Activated CD4-positive, CD25-positive, alpha-beta regulatory T cell treated with anti-CD3 and anti-CD28 coated beads, Interleukin-2, amount 50 U/mL, for 24 hours (primary cell): Measurements from ENCODE around the gene RHEX.
"Not testable (repeated sequence)": the region's sequence is repeated elsewhere in the genome, so short reads cannot be mapped to it uniquely, and the experiment has no call there.

Experiments used
- ATAC-seq, 2 donors: fragments of 150-1000 bp; cut with Tn5 transposase; one replicate each; pipeline ENCODE4 v1.10.0; 2021; ENCODE audit warnings: mild to moderate bottlenecking in 1 of 2, moderate library complexity in 1 of 2

The RHEX gene

GRCh38 chr1:206030714-206031113, 22.3 kb upstream of the RHEX start:
- peak; percentile 76 to 81 for ATAC-seq

- ATAC-seq, result no peak
Observed at GRCh38 chr1:206032380-206033140, 20.4 kb upstream of the RHEX start.

- no peak for ATAC-seq
Observed at GRCh38 chr1:206035027-206035426, 17.9 kb upstream of the RHEX start.

- peak in 1 of 2 donors; percentile 27 for ATAC-seq
Observed at GRCh38 chr1:206036663-206037455, 16.1 kb upstream of the RHEX start.

- no peak for ATAC-seq
Observed at GRCh38 chr1:206037581-206037980, 15.4 kb upstream of the RHEX start.

GRCh38 chr1:206039046-206039973, 13.7 kb upstream of the RHEX start:
- no peak for ATAC-seq

GRCh38 chr1:206040328-206040727, 12.6 kb upstream of the RHEX start:
- no peak for ATAC-seq

GRCh38 chr1:206041640-206042039, 11.3 kb upstream of the RHEX start:
- ATAC-seq, result no peak

- no peak for ATAC-seq
Observed at GRCh38 chr1:206047271-206047670, 5.7 kb upstream of the RHEX start.

- ATAC-seq, result no peak
Observed at GRCh38 chr1:206048582-206048981, 4.4 kb upstream of the RHEX start.

- ATAC-seq, result peak; percentile 44 to 51
Observed at GRCh38 chr1:206049293-206049692, 3.7 kb upstream of the RHEX start.

- ATAC-seq, result no peak
Observed at GRCh38 chr1:206049919-206050600, 2.9 kb upstream of the RHEX start.

- ATAC-seq, result peak; percentile 86 to 90
Observed at GRCh38 chr1:206050655-206051235, 2.2 kb upstream of the RHEX start.

- ATAC-seq, result not testable (repeated sequence)
Observed at GRCh38 chr1:206052231-206052865, 625 bp upstream of the RHEX start.

- ATAC-seq, result not testable (repeated sequence)
Observed at GRCh38 chr1:206053616-206054015, 643 bp downstream of the RHEX start.

GRCh38 chr1:206055069-206055625, 2.2 kb downstream of the RHEX start:
- ATAC-seq, result not testable (repeated sequence)

- not testable (repeated sequence) for ATAC-seq
Observed at GRCh38 chr1:206055639-206056323, 2.8 kb downstream of the RHEX start.

GRCh38 chr1:206058289-206058926, 5.4 kb downstream of the RHEX start:
- not testable (repeated sequence) for ATAC-seq

GRCh38 chr1:206058927-206059292, 5.9 kb downstream of the RHEX start:
- no peak for ATAC-seq

- ATAC-seq, result no peak
Observed at GRCh38 chr1:206059355-206059915, 6.5 kb downstream of the RHEX start.
